Measurements from ENCODE around the gene TMPRSS6. TPM values are rescaled to one million over a fixed set of nuclear protein-coding genes. Genes with fewer than 3 reads are reported as not detected.

The TMPRSS6 gene
- total and polyA plus RNA-seq, 2 of the 13 experiments (the other 11 are each of a cell fraction or from before 2014, with no cell fraction given) = 4.2 to 4.8 TPM

GRCh38 chr22:37109242-37109917, at the start of gene TMPRSS6 (continued):
- TF ChIP-seq ZNF615 (CRISPR knock-in tag; IDR thresholded peaks at IDR 0.05; ENCODE audit: borderline replicate concordance) = no peak
- no peak for TF ChIP-seq FOXC1 (CRISPR knock-in tag; IDR thresholded peaks at IDR 0.05; ENCODE audit: borderline replicate concordance)
- TF ChIP-seq MTF1 (CRISPR knock-in tag; IDR thresholded peaks at IDR 0.05) = no peak
- TF ChIP-seq ADNP (CRISPR knock-in tag; IDR thresholded peaks at IDR 0.05) = no peak
- TF ChIP-seq ZNF468 (CRISPR knock-in tag; IDR thresholded peaks at IDR 0.05) = no peak
- peak; percentile 36; the same call in 1 of the 2 replicates for TF ChIP-seq YEATS4 (CRISPR knock-in tag; IDR thresholded peaks at IDR 0.05; ENCODE audit: borderline replicate concordance)
- peak; percentile 34; the same call in 1 of the 2 replicates for TF ChIP-seq MYC (CRISPR knock-in tag; IDR thresholded peaks at IDR 0.05; ENCODE audit: borderline replicate concordance)
- no peak for TF ChIP-seq ZNF513 (CRISPR knock-in tag; conservative IDR thresholded peaks at IDR 0.05)
- TF ChIP-seq ZNF816 (CRISPR knock-in tag; IDR thresholded peaks at IDR 0.05; ENCODE audit: borderline replicate concordance) = no peak
- TF ChIP-seq ZNF577 (CRISPR knock-in tag; IDR thresholded peaks at IDR 0.05; ENCODE audit: borderline replicate concordance, low read depth) = no peak
- TF ChIP-seq CENPX (CRISPR knock-in tag; IDR thresholded peaks at IDR 0.05) = no peak
- TF ChIP-seq NR2F1 (CRISPR knock-in tag; IDR thresholded peaks at IDR 0.05) = no peak
- TF ChIP-seq ZBTB7B (CRISPR knock-in tag; IDR thresholded peaks at IDR 0.05) = no peak
- no peak for TF ChIP-seq FOSL1 (CRISPR knock-in tag; IDR thresholded peaks at IDR 0.05; ENCODE audit: borderline replicate concordance)
- TF ChIP-seq LRRFIP1 (CRISPR knock-in tag; conservative IDR thresholded peaks at IDR 0.05) = no peak
- TF ChIP-seq ZNF687 (CRISPR knock-in tag; IDR thresholded peaks at IDR 0.05) = peak; percentile 97
- no peak for TF ChIP-seq ZNF546 (CRISPR knock-in tag; conservative IDR thresholded peaks at IDR 0.05)
- TF ChIP-seq FOXP4 (CRISPR knock-in tag; IDR thresholded peaks at IDR 0.05) = peak; percentile 53; the same call in 1 of the 2 replicates
